Glutamatergic neuron (in vitro differentiated cells): Measurements from ENCODE around the gene SLC48A1. TPM values are rescaled to one million over a fixed set of nuclear protein-coding genes. Genes with fewer than 3 reads are reported as not detected.

Source experiments
- DNase-seq: peaks from one replicate; pipeline ENCODE4 v3.0.0; 2022
- H3K27ac Mint-ChIP-seq: one replicate; pipeline ENCODE4 v1.8.0; 2020; ENCODE audit warnings: mild to moderate bottlenecking, mixed read lengths, inconsistent platforms; ENCODE audit not compliant: unreplicated experiment
- H3K27me3 Mint-ChIP-seq: one replicate; pipeline ENCODE4 v1.8.0; 2020; ENCODE audit warnings: mild to moderate bottlenecking, moderate library complexity, mixed read lengths, inconsistent platforms; ENCODE audit not compliant: unreplicated experiment
- H3K36me3 Mint-ChIP-seq: one replicate; pipeline ENCODE4 v1.8.0; 2020; ENCODE audit warnings: mild to moderate bottlenecking, mixed read lengths, inconsistent platforms; ENCODE audit not compliant: unreplicated experiment
- H3K4me1 Mint-ChIP-seq: one replicate; pipeline ENCODE4 v1.8.0; 2020; ENCODE audit warnings: mild to moderate bottlenecking, low read depth, mixed read lengths, inconsistent platforms; ENCODE audit not compliant: unreplicated experiment
- H3K4me3 Mint-ChIP-seq: one replicate; pipeline ENCODE4 v1.8.0; 2020; ENCODE audit warnings: mild to moderate bottlenecking, mixed read lengths, inconsistent platforms; ENCODE audit not compliant: unreplicated experiment
- H3K9me3 Mint-ChIP-seq: one replicate; pipeline ENCODE4 v1.8.0; 2020; ENCODE audit warnings: mild to moderate bottlenecking, moderate library complexity, mixed read lengths, inconsistent platforms; ENCODE audit not compliant: unreplicated experiment
- total RNA-seq: library from RNA; stranded (reverse); fragmentation: NEBNext Ultra II Directional; extraction: Animal tissue kit (Norgen Biotek cat#: 25700); gene quantifications from one replicate; pipeline ENCODE4 v1.2.1, GENCODE V29; 2021; ENCODE audit not compliant: unreplicated experiment
- TF ChIP-seq, protein P1 (sequence below): fragments of 200-600 bp; sonication (generic); IDR thresholded peaks from one replicate; pipeline ENCODE4 v1.5.0; 2021; ENCODE audit not compliant: partially characterized antibody, unreplicated experiment

SLC48A1 gene
- total RNA-seq, 1 donor from 2014 or later, result 15.7 TPM

DNA sequence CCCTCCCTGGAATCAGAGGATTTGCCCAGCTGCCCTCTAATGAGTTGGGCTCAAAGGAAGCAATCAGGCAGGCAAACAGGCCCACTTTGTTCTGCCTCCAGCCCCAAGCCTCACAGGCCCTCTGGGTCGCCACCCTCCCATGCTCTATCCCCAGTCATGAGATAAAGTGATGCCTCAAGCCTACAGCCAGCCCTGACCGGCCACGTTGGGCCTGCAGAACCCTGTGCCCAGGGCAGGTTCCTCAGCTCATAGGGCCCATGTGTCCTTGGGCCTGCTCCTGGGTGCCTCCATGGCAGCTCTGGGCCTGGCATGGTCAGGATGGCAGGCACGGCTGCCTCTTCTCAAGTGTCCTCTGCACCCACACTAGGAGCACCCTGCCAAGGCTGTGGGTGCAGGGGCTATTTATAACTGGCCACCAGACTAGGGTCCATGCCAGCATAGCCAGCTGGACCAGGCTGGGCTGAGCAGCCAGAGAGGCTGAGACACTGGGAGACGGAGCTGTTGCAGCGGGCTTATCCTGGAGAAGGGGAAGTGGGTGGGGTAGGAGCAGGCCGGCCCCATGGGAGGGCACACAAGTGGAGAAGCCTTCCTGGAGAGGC is 26.4 kb downstream of the SLC48A1 start:
- Mint-ChIP-seq H3K4me3 (no peak overlapping the region), H3K27ac (no peak overlapping the region)

DNA sequence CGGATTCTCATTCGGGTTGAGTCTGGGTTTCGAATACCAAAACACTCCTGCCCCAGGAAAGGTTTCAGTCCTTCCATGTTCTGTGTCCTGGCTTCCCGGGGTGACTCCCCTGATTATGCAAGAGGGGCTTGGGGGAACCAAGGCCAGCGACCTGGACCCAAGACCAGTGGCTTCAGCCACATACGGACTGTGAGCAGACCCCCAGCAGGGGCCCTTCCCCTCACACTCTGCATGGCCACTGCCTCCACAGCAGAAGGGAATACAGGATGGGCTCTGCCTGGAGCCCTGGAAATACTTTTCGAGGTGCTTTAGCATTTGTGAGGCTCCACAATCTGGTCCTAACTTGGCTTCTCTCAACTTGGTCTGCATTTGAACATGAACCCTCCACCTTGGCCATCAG is 27.5 kb downstream of the SLC48A1 start:
- H3K4me3 Mint-ChIP-seq, result no peak overlapping the region
- H3K27me3 Mint-ChIP-seq, result peaks cover 4% of the 10 kb centered on the region
- H3K4me1 Mint-ChIP-seq, result peaks cover 26% of the 10 kb centered on the region
- no peaks in the 10 kb centered on the region for H3K36me3 Mint-ChIP-seq
- peaks cover 4% of the 10 kb centered on the region for H3K9me3 Mint-ChIP-seq
- no peak for DNase-seq
- H3K27ac Mint-ChIP-seq, result no peak overlapping the region
- TF ChIP-seq, protein P1, sequence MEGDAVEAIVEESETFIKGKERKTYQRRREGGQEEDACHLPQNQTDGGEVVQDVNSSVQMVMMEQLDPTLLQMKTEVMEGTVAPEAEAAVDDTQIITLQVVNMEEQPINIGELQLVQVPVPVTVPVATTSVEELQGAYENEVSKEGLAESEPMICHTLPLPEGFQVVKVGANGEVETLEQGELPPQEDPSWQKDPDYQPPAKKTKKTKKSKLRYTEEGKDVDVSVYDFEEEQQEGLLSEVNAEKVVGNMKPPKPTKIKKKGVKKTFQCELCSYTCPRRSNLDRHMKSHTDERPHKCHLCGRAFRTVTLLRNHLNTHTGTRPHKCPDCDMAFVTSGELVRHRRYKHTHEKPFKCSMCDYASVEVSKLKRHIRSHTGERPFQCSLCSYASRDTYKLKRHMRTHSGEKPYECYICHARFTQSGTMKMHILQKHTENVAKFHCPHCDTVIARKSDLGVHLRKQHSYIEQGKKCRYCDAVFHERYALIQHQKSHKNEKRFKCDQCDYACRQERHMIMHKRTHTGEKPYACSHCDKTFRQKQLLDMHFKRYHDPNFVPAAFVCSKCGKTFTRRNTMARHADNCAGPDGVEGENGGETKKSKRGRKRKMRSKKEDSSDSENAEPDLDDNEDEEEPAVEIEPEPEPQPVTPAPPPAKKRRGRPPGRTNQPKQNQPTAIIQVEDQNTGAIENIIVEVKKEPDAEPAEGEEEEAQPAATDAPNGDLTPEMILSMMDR, result no peak

More for the DNA sequence above, 26.4 kb downstream of the SLC48A1 start:
- no peaks in the 10 kb centered on the region for H3K36me3 Mint-ChIP-seq
- TF ChIP-seq, protein P1, result no peak
- peaks cover 4% of the 10 kb centered on the region for H3K9me3 Mint-ChIP-seq
- H3K27me3 Mint-ChIP-seq, result peaks cover 2% of the 10 kb centered on the region
- peaks cover 23% of the 10 kb centered on the region for H3K4me1 Mint-ChIP-seq
- DNase-seq, result no peak

DNA sequence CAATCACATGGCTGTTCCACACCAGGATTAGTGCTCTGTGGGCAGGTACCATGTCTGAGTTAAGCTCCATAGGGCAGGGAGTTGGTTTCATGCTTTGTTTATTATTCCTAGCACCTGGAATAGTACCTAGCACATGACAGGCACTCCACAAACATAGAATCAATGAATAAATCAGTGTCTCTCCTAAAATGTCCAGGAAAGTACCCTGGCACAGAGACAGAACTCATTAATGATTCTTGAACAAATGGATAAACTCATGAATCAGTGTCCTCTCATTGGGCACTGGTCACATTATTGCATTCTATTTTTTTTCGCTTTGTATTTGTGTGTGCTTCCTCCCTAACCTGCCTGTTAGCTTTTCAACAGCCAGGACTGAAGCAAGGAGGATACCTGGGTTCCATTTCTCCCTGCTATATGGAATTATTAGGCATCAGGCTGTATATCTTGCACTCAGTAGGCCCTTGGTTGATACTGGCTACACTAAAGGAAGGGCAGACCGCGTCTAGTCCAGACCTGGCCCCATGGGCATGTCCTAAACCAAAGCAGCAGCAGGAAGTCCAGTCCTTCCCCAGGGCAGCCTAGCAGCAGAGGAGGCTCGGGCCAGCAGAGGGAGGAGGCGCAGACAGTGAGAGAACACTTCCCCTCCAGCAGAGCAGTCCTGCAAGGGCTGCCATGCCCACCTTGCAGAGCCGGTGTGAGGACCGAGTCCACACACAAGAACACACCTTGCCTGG is 28.3 kb downstream of the SLC48A1 start:
- TF ChIP-seq, protein P1, result no peak
- Mint-ChIP-seq H3K36me3 (no peaks in the 10 kb centered on the region), H3K27ac (no peak overlapping the region), H3K4me1 (peaks cover 26% of the 10 kb centered on the region), H3K27me3 (peaks cover 4% of the 10 kb centered on the region), H3K4me3 (no peak overlapping the region), H3K9me3 (peaks cover 4% of the 10 kb centered on the region)
- DNase-seq, result no peak

DNA sequence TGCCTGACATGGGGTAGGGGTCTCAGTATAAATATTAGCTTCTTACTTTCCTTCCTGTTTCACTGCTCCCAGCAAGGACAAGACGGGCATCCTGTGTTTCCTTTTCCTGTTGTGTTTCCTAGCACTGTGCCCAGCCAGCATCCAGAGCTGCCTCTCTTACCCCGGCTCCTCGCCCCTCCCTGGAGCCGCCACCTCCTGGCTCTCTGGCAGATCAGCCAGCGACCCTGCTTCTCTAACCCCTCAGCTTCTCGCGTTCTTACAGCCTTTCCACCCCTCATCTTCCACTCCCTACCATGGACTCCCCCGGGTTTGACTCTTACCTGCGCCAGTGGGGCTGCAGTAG is 28.8 kb downstream of the SLC48A1 start:
- H3K4me3 Mint-ChIP-seq, result no peak overlapping the region

More for the DNA sequence above, 28.8 kb downstream of the SLC48A1 start:
- H3K4me1 Mint-ChIP-seq, result peaks cover 26% of the 10 kb centered on the region
- TF ChIP-seq, protein P1, result no peak
- no peaks in the 10 kb centered on the region for H3K36me3 Mint-ChIP-seq
- no peak overlapping the region for H3K27ac Mint-ChIP-seq
- DNase-seq, result no peak
- H3K9me3 Mint-ChIP-seq, result peaks cover 4% of the 10 kb centered on the region
- peaks cover 6% of the 10 kb centered on the region for H3K27me3 Mint-ChIP-seq
